ENCODE measurements around the gene ALPI. TPM values are rescaled to one million over a fixed set of nuclear protein-coding genes. Genes with fewer than 3 reads are reported as not detected.

The ALPI gene
- total RNA-seq, 1 experiment from 2014 or later, result not detected

DNA sequence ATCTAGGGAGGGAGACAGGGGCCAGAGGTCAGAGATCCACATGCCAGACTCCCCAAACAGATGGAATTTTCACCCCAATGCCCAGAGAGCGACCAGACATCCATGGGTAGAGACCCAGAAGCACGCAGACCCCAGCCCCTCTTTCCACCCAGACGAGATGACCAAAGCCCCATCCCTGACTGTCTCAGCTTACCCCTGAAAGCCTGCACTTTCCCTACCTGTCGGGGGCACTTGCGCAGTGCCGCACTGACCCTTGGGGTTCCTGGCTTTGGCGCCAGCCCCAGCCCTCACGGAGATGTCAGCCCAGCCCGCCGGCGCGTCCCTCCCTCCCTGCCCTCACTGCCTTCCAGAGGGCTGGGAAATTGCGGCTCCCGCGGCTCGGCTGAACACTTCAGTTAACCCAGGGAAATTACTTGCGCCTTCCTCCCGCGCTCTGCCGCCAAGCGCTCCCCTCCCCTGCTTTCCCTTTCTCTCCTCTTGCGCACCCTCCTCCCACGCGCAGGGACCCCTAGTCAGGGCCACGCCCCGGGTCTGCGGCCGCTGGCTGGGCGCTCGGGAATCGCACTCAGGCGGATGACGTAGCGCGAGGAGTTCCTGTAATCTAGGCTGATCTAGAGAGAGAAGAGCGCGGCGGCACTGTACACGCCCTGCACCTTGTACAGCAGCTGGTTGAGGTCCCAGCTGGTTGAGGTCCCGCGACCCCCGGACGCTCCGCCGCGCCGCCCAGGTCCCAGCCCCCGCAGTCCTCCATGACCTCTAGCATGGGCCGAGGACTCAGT, 37.3 kb upstream of the ALPI start:
- Histone ChIP-seq H3K27ac (ENCODE audit: low read length) (peak overlapping the region; percentile 68), H3K4me1 (ENCODE audit: control insufficient read depth, insufficient read depth, low read length) (peaks cover 5% of the 10 kb centered on the region; the same call in 1 of the 2 replicates), H3K9me3 (ENCODE audit: control insufficient read depth, insufficient read depth, low read depth, low read length) (no peaks in the 10 kb centered on the region), H3K36me3 (ENCODE audit: control insufficient read depth, insufficient read depth, low read length) (no peaks in the 10 kb centered on the region), H3K4me3 (ENCODE audit: low read depth in 2 of 2, low read length in 2 of 2) (peak overlapping the region; percentile 43), H3K27me3 (ENCODE audit: control insufficient read depth, insufficient read depth, low read length) (peaks cover 3% of the 10 kb centered on the region; the same call in 1 of the 2 replicates)
- TF ChIP-seq POLR2AphosphoS5 (IDR thresholded peaks at IDR 0.05; ENCODE audit: low read depth, low read length), result no peak
- no peak for TF ChIP-seq TCF7L2 (IDR thresholded peaks at IDR 0.05; ENCODE audit: low read depth, low read length)
- no peak for TF ChIP-seq SIN3A (IDR thresholded peaks at IDR 0.05; ENCODE audit: borderline replicate concordance, insufficient read depth, low read depth, low read length)
- TF ChIP-seq, protein P1, sequence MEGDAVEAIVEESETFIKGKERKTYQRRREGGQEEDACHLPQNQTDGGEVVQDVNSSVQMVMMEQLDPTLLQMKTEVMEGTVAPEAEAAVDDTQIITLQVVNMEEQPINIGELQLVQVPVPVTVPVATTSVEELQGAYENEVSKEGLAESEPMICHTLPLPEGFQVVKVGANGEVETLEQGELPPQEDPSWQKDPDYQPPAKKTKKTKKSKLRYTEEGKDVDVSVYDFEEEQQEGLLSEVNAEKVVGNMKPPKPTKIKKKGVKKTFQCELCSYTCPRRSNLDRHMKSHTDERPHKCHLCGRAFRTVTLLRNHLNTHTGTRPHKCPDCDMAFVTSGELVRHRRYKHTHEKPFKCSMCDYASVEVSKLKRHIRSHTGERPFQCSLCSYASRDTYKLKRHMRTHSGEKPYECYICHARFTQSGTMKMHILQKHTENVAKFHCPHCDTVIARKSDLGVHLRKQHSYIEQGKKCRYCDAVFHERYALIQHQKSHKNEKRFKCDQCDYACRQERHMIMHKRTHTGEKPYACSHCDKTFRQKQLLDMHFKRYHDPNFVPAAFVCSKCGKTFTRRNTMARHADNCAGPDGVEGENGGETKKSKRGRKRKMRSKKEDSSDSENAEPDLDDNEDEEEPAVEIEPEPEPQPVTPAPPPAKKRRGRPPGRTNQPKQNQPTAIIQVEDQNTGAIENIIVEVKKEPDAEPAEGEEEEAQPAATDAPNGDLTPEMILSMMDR (IDR thresholded peaks at IDR 0.05), result no peak
- TF ChIP-seq, protein P2, sequence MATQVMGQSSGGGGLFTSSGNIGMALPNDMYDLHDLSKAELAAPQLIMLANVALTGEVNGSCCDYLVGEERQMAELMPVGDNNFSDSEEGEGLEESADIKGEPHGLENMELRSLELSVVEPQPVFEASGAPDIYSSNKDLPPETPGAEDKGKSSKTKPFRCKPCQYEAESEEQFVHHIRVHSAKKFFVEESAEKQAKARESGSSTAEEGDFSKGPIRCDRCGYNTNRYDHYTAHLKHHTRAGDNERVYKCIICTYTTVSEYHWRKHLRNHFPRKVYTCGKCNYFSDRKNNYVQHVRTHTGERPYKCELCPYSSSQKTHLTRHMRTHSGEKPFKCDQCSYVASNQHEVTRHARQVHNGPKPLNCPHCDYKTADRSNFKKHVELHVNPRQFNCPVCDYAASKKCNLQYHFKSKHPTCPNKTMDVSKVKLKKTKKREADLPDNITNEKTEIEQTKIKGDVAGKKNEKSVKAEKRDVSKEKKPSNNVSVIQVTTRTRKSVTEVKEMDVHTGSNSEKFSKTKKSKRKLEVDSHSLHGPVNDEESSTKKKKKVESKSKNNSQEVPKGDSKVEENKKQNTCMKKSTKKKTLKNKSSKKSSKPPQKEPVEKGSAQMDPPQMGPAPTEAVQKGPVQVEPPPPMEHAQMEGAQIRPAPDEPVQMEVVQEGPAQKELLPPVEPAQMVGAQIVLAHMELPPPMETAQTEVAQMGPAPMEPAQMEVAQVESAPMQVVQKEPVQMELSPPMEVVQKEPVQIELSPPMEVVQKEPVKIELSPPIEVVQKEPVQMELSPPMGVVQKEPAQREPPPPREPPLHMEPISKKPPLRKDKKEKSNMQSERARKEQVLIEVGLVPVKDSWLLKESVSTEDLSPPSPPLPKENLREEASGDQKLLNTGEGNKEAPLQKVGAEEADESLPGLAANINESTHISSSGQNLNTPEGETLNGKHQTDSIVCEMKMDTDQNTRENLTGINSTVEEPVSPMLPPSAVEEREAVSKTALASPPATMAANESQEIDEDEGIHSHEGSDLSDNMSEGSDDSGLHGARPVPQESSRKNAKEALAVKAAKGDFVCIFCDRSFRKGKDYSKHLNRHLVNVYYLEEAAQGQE (IDR thresholded peaks at IDR 0.05; ENCODE audit: insufficient read depth in 1 of 2, low read depth in 2 of 2, low read length in 1 of 2), result no peak
- ATAC-seq (peak; percentile 67), DNase-seq (ENCODE audit: low read depth, low spot score) (no peak)
- BruUV-seq (replicated peaks), result no TSS peak
- in situ Hi-C loops (cut with HindIII; ENCODE audit: low pct_unique_long_range_greater_than_20kb, low sequenced_read_pairs) (no loop called here), intact Hi-C loops (cut with micrococcal nuclease; ENCODE audit: unreplicated experiment) (no loop called here)
- ChIA-PET POLR2A (interaction anchor here (0.6 kb wide), 1 partner anchor 11 kb away, joined by 5 read pairs; no protein-coding TSS in a partner anchor), CTCF (interaction anchor here (0.6 kb wide), 1 partner anchor 304 kb away, joined by 3 read pairs; no protein-coding TSS in a partner anchor)

DNA sequence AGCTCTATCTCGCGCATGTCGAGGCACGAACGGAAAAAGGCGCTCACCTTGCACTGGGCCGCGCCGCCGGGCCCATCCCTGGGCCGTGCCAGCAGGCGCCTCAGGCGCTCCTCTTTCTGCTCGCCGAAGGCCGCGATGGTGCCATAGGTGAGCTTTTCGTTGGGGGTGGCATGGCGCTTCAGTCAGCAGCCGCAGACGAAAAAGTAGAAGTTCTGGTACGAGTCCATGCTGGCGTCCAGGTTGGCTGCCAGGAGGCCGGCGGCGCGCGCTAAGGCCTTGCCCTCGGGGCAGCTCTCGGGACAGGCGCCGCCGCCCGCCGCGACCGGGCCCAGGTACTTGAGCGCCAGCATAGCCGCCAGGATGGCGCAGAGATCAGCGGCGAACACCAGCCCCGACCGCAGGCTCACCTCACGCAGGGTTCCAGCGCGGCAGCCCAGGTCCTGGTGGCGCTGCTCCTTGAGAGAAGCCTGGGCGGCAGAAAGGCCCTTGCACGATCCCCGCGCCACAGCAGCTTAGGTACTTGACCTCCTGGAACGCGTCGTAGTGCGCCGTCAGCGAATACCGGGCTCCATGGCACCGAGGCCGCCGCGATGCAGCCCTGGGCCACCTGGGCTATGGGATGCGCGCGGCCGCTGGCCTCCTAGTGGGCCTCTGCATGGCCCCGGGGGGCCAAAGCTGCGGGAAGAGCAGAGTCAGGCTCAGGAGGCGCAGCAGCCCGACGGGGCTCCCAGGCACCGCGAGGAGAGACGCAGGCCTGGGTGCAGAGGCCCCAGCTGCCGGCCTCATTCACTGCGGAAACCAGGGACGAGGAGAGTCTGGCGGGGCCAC, 36.5 kb upstream of the ALPI start:
- POLR2A ChIA-PET, result no interaction called here
- intact Hi-C loops (cut with micrococcal nuclease; ENCODE audit: unreplicated experiment) (no loop called here), in situ Hi-C loops (cut with HindIII; ENCODE audit: low pct_unique_long_range_greater_than_20kb, low sequenced_read_pairs) (no loop called here)
- Histone ChIP-seq H3K4me3 (ENCODE audit: low read depth in 2 of 2, low read length in 2 of 2) (peak overlapping the region; percentile 43), H3K4me1 (ENCODE audit: control insufficient read depth, insufficient read depth, low read length) (peaks cover 5% of the 10 kb centered on the region; the same call in 1 of the 2 replicates), H3K36me3 (ENCODE audit: control insufficient read depth, insufficient read depth, low read length) (no peaks in the 10 kb centered on the region), H3K9me3 (ENCODE audit: control insufficient read depth, insufficient read depth, low read depth, low read length) (no peaks in the 10 kb centered on the region), H3K27me3 (ENCODE audit: control insufficient read depth, insufficient read depth, low read length) (peaks cover 3% of the 10 kb centered on the region; the same call in 1 of the 2 replicates), H3K27ac (ENCODE audit: low read length) (peak overlapping the region; percentile 39; the same call in 1 of the 2 replicates)
- TF ChIP-seq, protein P2 (IDR thresholded peaks at IDR 0.05; ENCODE audit: insufficient read depth in 1 of 2, low read depth in 2 of 2, low read length in 1 of 2), result no peak
- no peak for TF ChIP-seq TCF7L2 (IDR thresholded peaks at IDR 0.05; ENCODE audit: low read depth, low read length)
- no peak for TF ChIP-seq POLR2AphosphoS5 (IDR thresholded peaks at IDR 0.05; ENCODE audit: low read depth, low read length)
- no peak for TF ChIP-seq SIN3A (IDR thresholded peaks at IDR 0.05; ENCODE audit: borderline replicate concordance, insufficient read depth, low read depth, low read length)
- TF ChIP-seq, protein P1 (IDR thresholded peaks at IDR 0.05), result no peak
- CTCF ChIA-PET, result no interaction called here
- DNase-seq (ENCODE audit: low read depth, low spot score) (no peak), ATAC-seq (peak; percentile 20)
- no TSS peak for BruUV-seq (replicated peaks)
